SK-N-MC (cell line): ENCODE measurements around the gene UGGT2.
"Not testable (repeated sequence)": the region's sequence is repeated elsewhere in the genome, so short reads cannot be mapped to it uniquely, and the experiment has no call there.

ENCODE experiments used
- DNase-seq: peaks from one replicate; pipeline ENCODE4 v3.0.0-alpha.2; 2011; ENCODE audit warnings: low read depth, low spot score
- H3K27ac ChIP-seq: fragments of 200-600 bp; sonication (generic); 2 replicates; pipeline ENCODE4 v1.5.1; 2016; ENCODE audit warnings: mixed run types
- H3K36me3 ChIP-seq: fragments of 200-600 bp; sonication (generic); 2 replicates; pipeline ENCODE4 v1.6.1; 2017; ENCODE audit warnings: antibody characterized with exemption, low read length, mixed read lengths; ENCODE audit not compliant: insufficient read depth
- H3K4me3 ChIP-seq: fragments of 200-600 bp; sonication (generic); 2 replicates; pipeline ENCODE4 v1.5.1; 2016
- H3K9ac ChIP-seq: fragments of 200-600 bp; sonication (generic); 2 replicates; pipeline ENCODE4 v1.8.0; 2017; ENCODE audit warnings: mixed run types, mixed read lengths; ENCODE audit not compliant: insufficient read length
- H3K9me3 ChIP-seq: fragments of 200-600 bp; sonication (generic); 2 replicates; pipeline ENCODE4 v1.6.1; 2017; ENCODE audit warnings: low read depth, mild to moderate bottlenecking, antibody characterized with exemption, low read length, moderate library complexity, mixed read lengths
- EZH2 ChIP-seq: fragments of 200-600 bp; sonication (generic); IDR thresholded peaks from one replicate; pipeline ENCODE4 v1.6.1; 2017; ENCODE audit warnings: antibody characterized with exemption
- FOXP2 ChIP-seq: optimal IDR thresholded peaks from 2 replicates; pipeline ENCODE3; 2011; ENCODE audit warnings: mild to moderate bottlenecking, moderate library complexity; ENCODE audit not compliant: insufficient read depth; ENCODE audit errors: extremely low read length, control extremely low read depth
- POLR2AphosphoS5 ChIP-seq: IDR thresholded peaks from 2 replicates; pipeline ENCODE4 v1.6.1; 2012; ENCODE audit warnings: mild to moderate bottlenecking, low read depth, low read length, borderline replicate concordance

Gene UGGT2

DNA sequence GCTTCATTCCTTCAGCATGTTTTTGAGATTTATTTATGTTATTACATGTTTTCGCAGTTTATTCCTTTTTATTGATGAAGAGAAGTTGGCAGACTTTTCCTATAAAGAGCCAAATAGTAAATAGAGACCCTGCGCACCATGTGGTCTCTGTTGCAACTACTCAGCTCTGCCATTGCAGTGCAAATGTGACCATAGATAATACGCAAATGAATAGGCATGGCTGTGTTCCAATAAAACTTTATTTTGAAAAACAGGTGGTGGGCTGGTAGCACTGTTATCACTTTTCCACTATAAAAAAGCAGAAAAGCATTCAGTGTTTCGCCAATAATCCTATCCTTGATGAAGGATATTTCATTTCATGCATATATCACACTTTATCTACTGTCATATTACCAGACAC, 281.3 kb downstream of the UGGT2 start:
- Histone ChIP-seq H3K4me3 (no peak overlapping the region), H3K9ac (no peak overlapping the region), H3K27ac (no peak overlapping the region), H3K36me3 (no peaks in the 10 kb centered on the region), H3K9me3 (no peaks in the 10 kb centered on the region)
- no peak for DNase-seq
- TF ChIP-seq EZH2 (no peak), FOXP2 (no peak), POLR2AphosphoS5 (no peak)

- H3K36me3 ChIP-seq = no peaks in the 10 kb centered on the region
- TF ChIP-seq FOXP2 = no peak
- TF ChIP-seq POLR2AphosphoS5 = no peak
- no peak for TF ChIP-seq EZH2
- no peak overlapping the region for H3K4me3 ChIP-seq
- H3K9me3 ChIP-seq = no peaks in the 10 kb centered on the region
- no peak overlapping the region for H3K9ac ChIP-seq
- H3K27ac ChIP-seq = no peak overlapping the region
- DNase-seq = no peak
Observed at GRCh38 chr13:95763601-95764000, 289.6 kb downstream of the UGGT2 start.

- H3K36me3 ChIP-seq, H3K27ac ChIP-seq, H3K9ac ChIP-seq, DNase-seq, H3K9me3 ChIP-seq, H3K4me3 ChIP-seq: not testable (repeated sequence)
Observed at GRCh38 chr13:95762626-95763025, 290.6 kb downstream of the UGGT2 start.

GRCh38 chr13:95756072-95756471, 297.1 kb downstream of the UGGT2 start:
- no peak overlapping the region for H3K27ac ChIP-seq
- H3K36me3 ChIP-seq = no peaks in the 10 kb centered on the region
- TF ChIP-seq EZH2 (no peak), POLR2AphosphoS5 (no peak), FOXP2 (no peak)
- no peak overlapping the region for H3K9ac ChIP-seq
- no peak for DNase-seq
- H3K9me3 ChIP-seq = no peaks in the 10 kb centered on the region
- no peak overlapping the region for H3K4me3 ChIP-seq

- Histone ChIP-seq H3K27ac (no peak overlapping the region), H3K9me3 (no peaks in the 10 kb centered on the region), H3K9ac (no peak overlapping the region), H3K36me3 (no peaks in the 10 kb centered on the region), H3K4me3 (no peak overlapping the region)
- DNase-seq = no peak
- TF ChIP-seq FOXP2 (no peak), EZH2 (no peak), POLR2AphosphoS5 (no peak)
Observed at GRCh38 chr13:95754069-95754468, 299.1 kb downstream of the UGGT2 start.

DNA sequence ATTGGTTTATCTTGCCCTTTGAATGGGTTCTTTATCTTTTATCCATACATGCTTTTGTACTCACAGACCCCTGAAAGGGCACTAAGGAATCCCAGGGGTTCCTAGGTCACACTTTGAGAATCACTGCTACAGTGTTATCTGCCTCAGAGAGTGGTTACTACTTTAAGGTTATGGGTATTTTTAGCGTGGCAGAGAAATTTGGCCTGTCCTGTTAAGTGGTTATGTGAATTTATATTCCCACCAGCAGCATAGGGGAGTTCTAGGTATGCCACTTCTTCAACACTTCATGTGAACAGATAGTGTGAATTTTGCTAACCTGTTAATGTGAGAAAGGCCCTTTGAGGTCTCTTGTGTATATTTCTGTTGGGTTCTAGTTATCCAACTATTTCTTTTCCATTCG, 300.5 kb downstream of the UGGT2 start:
- Histone ChIP-seq H3K27ac (no peak overlapping the region), H3K9me3 (no peaks in the 10 kb centered on the region), H3K36me3 (no peaks in the 10 kb centered on the region), H3K9ac (no peak overlapping the region), H3K4me3 (no peak overlapping the region)
- no peak for DNase-seq
- TF ChIP-seq FOXP2 = no peak
- no peak for TF ChIP-seq POLR2AphosphoS5
- TF ChIP-seq EZH2 = no peak
